Measurements from ENCODE around the gene PDZD2.

GRCh38 chr5:31768784-31769183, 129.9 kb downstream of the PDZD2 start:
- no peak for TF ChIP-seq CTCF (IDR thresholded peaks at IDR 0.05; ENCODE audit: insufficient read depth, low read length)
- no peak for TF ChIP-seq POLR2AphosphoS5 (IDR thresholded peaks at IDR 0.05; ENCODE audit: low read depth)
- TF ChIP-seq, protein P1, sequence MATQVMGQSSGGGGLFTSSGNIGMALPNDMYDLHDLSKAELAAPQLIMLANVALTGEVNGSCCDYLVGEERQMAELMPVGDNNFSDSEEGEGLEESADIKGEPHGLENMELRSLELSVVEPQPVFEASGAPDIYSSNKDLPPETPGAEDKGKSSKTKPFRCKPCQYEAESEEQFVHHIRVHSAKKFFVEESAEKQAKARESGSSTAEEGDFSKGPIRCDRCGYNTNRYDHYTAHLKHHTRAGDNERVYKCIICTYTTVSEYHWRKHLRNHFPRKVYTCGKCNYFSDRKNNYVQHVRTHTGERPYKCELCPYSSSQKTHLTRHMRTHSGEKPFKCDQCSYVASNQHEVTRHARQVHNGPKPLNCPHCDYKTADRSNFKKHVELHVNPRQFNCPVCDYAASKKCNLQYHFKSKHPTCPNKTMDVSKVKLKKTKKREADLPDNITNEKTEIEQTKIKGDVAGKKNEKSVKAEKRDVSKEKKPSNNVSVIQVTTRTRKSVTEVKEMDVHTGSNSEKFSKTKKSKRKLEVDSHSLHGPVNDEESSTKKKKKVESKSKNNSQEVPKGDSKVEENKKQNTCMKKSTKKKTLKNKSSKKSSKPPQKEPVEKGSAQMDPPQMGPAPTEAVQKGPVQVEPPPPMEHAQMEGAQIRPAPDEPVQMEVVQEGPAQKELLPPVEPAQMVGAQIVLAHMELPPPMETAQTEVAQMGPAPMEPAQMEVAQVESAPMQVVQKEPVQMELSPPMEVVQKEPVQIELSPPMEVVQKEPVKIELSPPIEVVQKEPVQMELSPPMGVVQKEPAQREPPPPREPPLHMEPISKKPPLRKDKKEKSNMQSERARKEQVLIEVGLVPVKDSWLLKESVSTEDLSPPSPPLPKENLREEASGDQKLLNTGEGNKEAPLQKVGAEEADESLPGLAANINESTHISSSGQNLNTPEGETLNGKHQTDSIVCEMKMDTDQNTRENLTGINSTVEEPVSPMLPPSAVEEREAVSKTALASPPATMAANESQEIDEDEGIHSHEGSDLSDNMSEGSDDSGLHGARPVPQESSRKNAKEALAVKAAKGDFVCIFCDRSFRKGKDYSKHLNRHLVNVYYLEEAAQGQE (IDR thresholded peaks at IDR 0.05; ENCODE audit: insufficient replicate concordance, low read depth) = no peak
- TF ChIP-seq GABPA (IDR thresholded peaks at IDR 0.05; ENCODE audit: low read depth) = no peak

Data from HL-60 (cell line).